OCI-M2 (cell line): ENCODE measurements around the gene TCEAL8.

ENCODE experiments used
- DNase-seq: peaks from one replicate; lab custom pipeline; 2025; ENCODE audit not compliant: unreplicated experiment; lab: John Stamatoyannopoulos, UW

TCEAL8 gene

GRCh38 chrX:103215425-103215991, 39.4 kb downstream of the TCEAL8 start:
- no peak for DNase-seq

GRCh38 chrX:103214870-103215424, 40.0 kb downstream of the TCEAL8 start, which contains the start of gene BEX4:
BEX4 (plus strand) TSS chrX:103215108; CDS start chrX:103216154, 1,046 bp downstream.
- no peak for DNase-seq

- no peak for DNase-seq
Observed at GRCh38 chrX:103212749-103213457, 42.1 kb downstream of the TCEAL8 start.

- DNase-seq: peak; percentile 16
Observed at GRCh38 chrX:103211012-103211715, 43.8 kb downstream of the TCEAL8 start.

- DNase-seq: no peak
Observed at GRCh38 chrX:103210056-103210455, 44.9 kb downstream of the TCEAL8 start.
